CD14-positive monocyte (primary cell): Measurements from ENCODE around the gene SMC5. TPM values are rescaled to one million over a fixed set of nuclear protein-coding genes. Genes with fewer than 3 reads are reported as not detected.

Experiments
- DNase-seq, 3 donors: peaks; one replicate each; pipeline ENCODE4 v3.0.0-alpha.2; 2011 to 2022
- H2AFZ ChIP-seq: 2 replicates; pipeline ENCODE4 v1.6.0; 2012; ENCODE audit warnings: mild to moderate bottlenecking, low read depth, low read length, inconsistent platforms; ENCODE audit not compliant: insufficient read depth, poor library complexity, severe bottlenecking
- H3K27ac ChIP-seq, 2 donors: 1 replicate in 1 of 2; 2 replicates in 1 of 2; pipeline ENCODE4 v1.5.1; 2012 to 2013; ENCODE audit warnings: low read length in 2 of 2, control low read depth in 1 of 2, inconsistent platforms in 1 of 2, low read depth in 1 of 2, mild to moderate bottlenecking in 1 of 2
- H3K27me3 ChIP-seq, 2 donors: one replicate each; pipeline versions ENCODE4 v1.6.0 to v1.6.1; 2011 to 2013; ENCODE audit warnings: low read length in 2 of 2; ENCODE audit not compliant: control insufficient read depth in 2 of 2, insufficient read depth in 2 of 2
- H3K36me3 ChIP-seq, 2 donors: replicated peaks in 1 of 2; 1 replicate in 1 of 2; 2 replicates in 1 of 2; pipeline versions ENCODE4 v1.5.1 to v1.6.1; 2012 to 2013; ENCODE audit warnings: low read length in 2 of 2, control low read depth in 1 of 2, inconsistent platforms in 1 of 2, mild to moderate bottlenecking in 1 of 2; ENCODE audit not compliant: insufficient read depth in 2 of 2, control insufficient read depth in 1 of 2
- H3K4me1 ChIP-seq, 2 donors: 1 replicate in 1 of 2; 2 replicates in 1 of 2; pipeline versions ENCODE4 v1.5.1 to v1.6.1; 2012 to 2013; ENCODE audit warnings: low read length in 2 of 2, control low read depth in 1 of 2, inconsistent platforms in 1 of 2, mild to moderate bottlenecking in 1 of 2, moderate library complexity in 1 of 2; ENCODE audit not compliant: insufficient read depth in 2 of 2, control insufficient read depth in 1 of 2
- H3K4me2 ChIP-seq: replicated peaks from 2 replicates; pipeline ENCODE3; 2012; ENCODE audit warnings: low read length, moderate library complexity, mild to moderate bottlenecking; ENCODE audit not compliant: poor library complexity, severe bottlenecking; ENCODE audit errors: extremely low read depth
- H3K4me3 ChIP-seq, 3 experiments: fragments of 200-600 bp in 1 of 3; sonication (generic) in 1 of 3; replicated peaks in 1 of 3; 1 replicate in 2 of 3; 2 replicates in 1 of 3; pipeline ENCODE4 v1.5.1; 2011 to 2013; ENCODE audit warnings: low read length in 3 of 3, mild to moderate bottlenecking in 3 of 3, control low read depth in 2 of 3, low read depth in 2 of 3, inconsistent platforms in 1 of 3, moderate library complexity in 1 of 3
- H3K79me2 ChIP-seq: 2 replicates; pipeline ENCODE4 v1.6.0; 2012; ENCODE audit warnings: mild to moderate bottlenecking, control low read depth, inconsistent platforms, low read length, moderate library complexity; ENCODE audit not compliant: insufficient read depth
- H3K9ac ChIP-seq: 2 replicates; pipeline ENCODE4 v1.6.0; 2017; ENCODE audit warnings: low read length, mild to moderate bottlenecking; ENCODE audit not compliant: insufficient read depth, poor library complexity, severe bottlenecking
- H3K9me3 ChIP-seq, 2 donors: replicated peaks in 1 of 2; 1 replicate in 1 of 2; 2 replicates in 1 of 2; pipeline versions ENCODE4 v1.5.1 to v1.6.1; 2012 to 2013; ENCODE audit warnings: low read length in 2 of 2, control low read depth in 1 of 2; ENCODE audit not compliant: control insufficient read depth in 1 of 2, insufficient read depth in 1 of 2
- H4K20me1 ChIP-seq: 2 replicates; pipeline ENCODE4 v1.6.0; 2012; ENCODE audit warnings: mild to moderate bottlenecking, low read length, control low read depth, moderate library complexity; ENCODE audit not compliant: insufficient read depth
- H3K27ac Mint-ChIP-seq, 7 donors: one replicate each; pipeline ENCODE4 v1.8.0; 2020; ENCODE audit warnings: mild to moderate bottlenecking in 7 of 7, mixed read lengths in 7 of 7, moderate library complexity in 6 of 7, inconsistent platforms in 2 of 7
- H3K27me3 Mint-ChIP-seq, 3 donors: one replicate each; pipeline ENCODE4 v1.8.0; 2021 to 2022; ENCODE audit warnings: low read depth in 3 of 3, mild to moderate bottlenecking in 3 of 3, mixed read lengths in 3 of 3, moderate library complexity in 3 of 3, inconsistent platforms in 1 of 3
- H3K36me3 Mint-ChIP-seq, 2 donors: one replicate each; pipeline ENCODE4 v1.8.0; 2020; ENCODE audit warnings: mixed read lengths in 2 of 2, inconsistent platforms in 1 of 2, mild to moderate bottlenecking in 1 of 2
- H3K4me1 Mint-ChIP-seq: one replicate; pipeline ENCODE4 v1.8.0; 2020; ENCODE audit warnings: mild to moderate bottlenecking, mixed read lengths
- H3K4me3 Mint-ChIP-seq, 2 donors: one replicate each; pipeline ENCODE4 v1.8.0; 2020; ENCODE audit warnings: mild to moderate bottlenecking in 2 of 2, mixed read lengths in 2 of 2, moderate library complexity in 1 of 2
- H3K9me3 Mint-ChIP-seq, 7 donors: one replicate each; pipeline ENCODE4 v1.8.0; 2020 to 2022; ENCODE audit warnings: mixed read lengths in 7 of 7, mild to moderate bottlenecking in 6 of 7, moderate library complexity in 6 of 7, inconsistent platforms in 2 of 7
- CTCF ChIP-seq: fragments of 200-600 bp; IDR thresholded peaks from one replicate; pipeline ENCODE4 v1.8.0; 2022; ENCODE audit warnings: antibody characterized with exemption, mild to moderate bottlenecking
- WGBS: methylation state at CpG from one replicate; pipeline ENCODE4 v1.1.5; 2013; ENCODE audit warnings: missing lambda C conversion rate; ENCODE audit not compliant: insufficient coverage; 5-methylcytosine and 5-hydroxymethylcytosine counted together
- intact Hi-C, 2 donors: fragments of 100-400 bp; cut with micrococcal nuclease; formaldehyde crosslinking; loops; one replicate each; pipeline versions ENCODE4 v1.15.0 to v1.15.1; 2023
- polyA plus RNA-seq, 3 donors: library from polyadenylated mRNA; depleted of rRNA in 1 of 3; unstranded in 2 of 3; stranded (reverse) in 1 of 3; fragments of 300-500 nt in 2 of 3; fragments of >200 nt in 1 of 3; fragmentation: Illumina TruSeq in 2 of 3; gene quantifications; 1 replicate in 2 of 3; 2 replicates in 1 of 3; pipeline ENCODE4 v1.2.3, GENCODE V29; 2012 to 2021

Gene SMC5
- polyA plus RNA-seq, 3 donors = 4.9 to 13.6 (median 5.1) TPM

GRCh38 chr9:70363760-70364159 lies 105.0 kb downstream of the SMC5 start:
- H2AFZ ChIP-seq = no peak overlapping the region
- no peaks in the 10 kb centered on the region for H3K4me1 Mint-ChIP-seq
- no peaks in the 10 kb centered on the region for H3K36me3 ChIP-seq
- H3K4me3 Mint-ChIP-seq = no peak overlapping the region
- H3K27ac Mint-ChIP-seq = no peak overlapping the region
- no peaks in the 10 kb centered on the region for H3K4me1 ChIP-seq
- intact Hi-C loops = no loop called here
- peaks cover 2 to 9% (median 5%) of the 10 kb centered on the region in 7 donors for H3K9me3 Mint-ChIP-seq
- H3K4me2 ChIP-seq = no peak overlapping the region
- no peak overlapping the region for H3K4me3 ChIP-seq
- H3K27me3 ChIP-seq = no peaks in the 10 kb centered on the region
- H3K79me2 ChIP-seq = no peaks in the 10 kb centered on the region
- H3K9ac ChIP-seq = no peak overlapping the region
- H3K27ac ChIP-seq = no peak overlapping the region
- H3K27me3 Mint-ChIP-seq = peaks cover 0 to 1% (median 0%) of the 10 kb centered on the region in 3 donors
- H4K20me1 ChIP-seq = no peaks in the 10 kb centered on the region
- TF ChIP-seq CTCF = no peak
- peaks cover 5 to 6% of the 10 kb centered on the region in 2 donors for H3K9me3 ChIP-seq
- 100% methylated on average over 4 of the region's 7 CpGs for WGBS
- H3K36me3 Mint-ChIP-seq = peaks cover 4 to 13% of the 10 kb centered on the region in 2 donors
- no peak for DNase-seq

GRCh38 chr9:70367305-70367930 lies 108.6 kb downstream of the SMC5 start:
- no peak overlapping the region for H3K4me2 ChIP-seq
- no peak overlapping the region for H3K4me3 ChIP-seq
- H3K27me3 ChIP-seq = no peaks in the 10 kb centered on the region
- H3K36me3 ChIP-seq = no peaks in the 10 kb centered on the region
- Mint-ChIP-seq H3K4me1 (no peaks in the 10 kb centered on the region), H3K9me3 (peaks cover 2 to 9% (median 5%) of the 10 kb centered on the region in 7 donors), H3K4me3 (no peak overlapping the region), H3K27ac (no peak overlapping the region), H3K27me3 (peaks cover 0 to 3% (median 1%) of the 10 kb centered on the region in 3 donors), H3K36me3 (peaks cover 4 to 13% of the 10 kb centered on the region in 2 donors)
- DNase-seq = no peak
- H3K79me2 ChIP-seq = no peaks in the 10 kb centered on the region
- H4K20me1 ChIP-seq = no peaks in the 10 kb centered on the region
- H2AFZ ChIP-seq = no peak overlapping the region
- intact Hi-C loops = no loop called here
- 43% methylated on average over 1 of the region's 6 CpGs for WGBS
- H3K4me1 ChIP-seq = no peaks in the 10 kb centered on the region
- no peak for TF ChIP-seq CTCF
- peaks cover 5 to 6% of the 10 kb centered on the region in 2 donors for H3K9me3 ChIP-seq
- no peak overlapping the region for H3K9ac ChIP-seq
- H3K27ac ChIP-seq = no peak overlapping the region
